Neural cell (in vitro differentiated cells): ENCODE data around the gene HSD17B8.
A peak's percentile ranks its signal among the peaks of the same experiment; 100 is the strongest.

Experiments used
- CTCF ChIP-seq: fragments of 450-650 bp; IDR thresholded peaks from 2 replicates; pipeline ENCODE4 v1.5.1; 2014; ENCODE audit warnings: antibody characterized with exemption, mild to moderate bottlenecking, moderate library complexity; ENCODE audit not compliant: poor library complexity, severe bottlenecking
- EZH2 ChIP-seq: fragments of 200-600, 300-800 bp; shearing (Covaris generic), sonication (generic); IDR thresholded peaks from 2 replicates; pipeline ENCODE4 v1.6.1; 2014; ENCODE audit warnings: antibody characterized with exemption, low read length, borderline replicate concordance, mild to moderate bottlenecking; ENCODE audit not compliant: insufficient read depth, poor library complexity, severe bottlenecking
- POLR2AphosphoS5 ChIP-seq: IDR thresholded peaks from 2 replicates; pipeline ENCODE4 v1.6.1; 2012
- TAF1 ChIP-seq: IDR thresholded peaks from 2 replicates; pipeline ENCODE4 v1.6.1; 2012; ENCODE audit warnings: low read depth

GRCh38 chr6:33161354-33162331, 42.8 kb upstream of the HSD17B8 start:
- peak; percentile 73 for TF ChIP-seq CTCF
- no peak for TF ChIP-seq EZH2
- no peak for TF ChIP-seq POLR2AphosphoS5
- no peak for TF ChIP-seq TAF1
